ENCODE results near the gene CACNA1C. TPM values are rescaled to one million over a fixed set of nuclear protein-coding genes. Genes with fewer than 3 reads are reported as not detected.
A peak's percentile ranks its signal among the peaks of the same experiment; 100 is the strongest.

The CACNA1C gene
- total RNA-seq, 1 experiment from 2014 or later, result 3.7 TPM

- CTCF ChIA-PET, result no interaction called here
- peaks cover 10% of the 10 kb centered on the region for H3K4me1 ChIP-seq (ENCODE audit: insufficient read depth, low read length, poor library complexity, severe bottlenecking)
- TF ChIP-seq EZH2 (IDR thresholded peaks at IDR 0.05; ENCODE audit: borderline replicate concordance, low read depth, low read length, poor library complexity, severe bottlenecking), result no peak
- no peak for TF ChIP-seq CTCF (conservative IDR thresholded peaks at IDR 0.05; ENCODE audit: low read depth, low read length)
- no peaks in the 10 kb centered on the region for H3K27me3 ChIP-seq (replicated peaks; ENCODE audit: insufficient read depth, low read depth, low read length, poor library complexity)
- H3K36me3 ChIP-seq (ENCODE audit: insufficient read depth, low read length, poor library complexity, severe bottlenecking), result no peaks in the 10 kb centered on the region
- POLR2A ChIA-PET (ENCODE audit: low non-redundant PET), result no interaction called here
- DNase-seq (ENCODE audit: low spot score), result no peak
- BruUV-seq (replicated peaks), result no TSS peak
- no peak overlapping the region for H3K27ac ChIP-seq (ENCODE audit: low read depth, low read length, poor library complexity, severe bottlenecking)
- intact Hi-C loops (cut with micrococcal nuclease; ENCODE audit: unreplicated experiment), result no loop called here
- no peak overlapping the region for H3K4me3 ChIP-seq (ENCODE audit: low read depth, low read length, poor library complexity, severe bottlenecking)
- no peaks in the 10 kb centered on the region for H3K9me3 ChIP-seq (ENCODE audit: low read depth, low read length, poor library complexity, severe bottlenecking)
Observed at GRCh38 chr12:2195085-2195484, 142.3 kb downstream of the CACNA1C start.

- no peaks in the 10 kb centered on the region for H3K9me3 ChIP-seq (ENCODE audit: low read depth, low read length, poor library complexity, severe bottlenecking)
- H3K27ac ChIP-seq (ENCODE audit: low read depth, low read length, poor library complexity, severe bottlenecking), result no peak overlapping the region
- peaks cover 10% of the 10 kb centered on the region for H3K4me1 ChIP-seq (ENCODE audit: insufficient read depth, low read length, poor library complexity, severe bottlenecking)
- ChIA-PET POLR2A (ENCODE audit: low non-redundant PET) (no interaction called here), CTCF (no interaction called here)
- H3K4me3 ChIP-seq (ENCODE audit: low read depth, low read length, poor library complexity, severe bottlenecking), result no peak overlapping the region
- no peak for TF ChIP-seq CTCF (conservative IDR thresholded peaks at IDR 0.05; ENCODE audit: low read depth, low read length)
- no peak for TF ChIP-seq EZH2 (IDR thresholded peaks at IDR 0.05; ENCODE audit: borderline replicate concordance, low read depth, low read length, poor library complexity, severe bottlenecking)
- no peaks in the 10 kb centered on the region for H3K36me3 ChIP-seq (ENCODE audit: insufficient read depth, low read length, poor library complexity, severe bottlenecking)
- BruUV-seq (replicated peaks), result no TSS peak
- intact Hi-C loops (cut with micrococcal nuclease; ENCODE audit: unreplicated experiment), result no loop called here
- H3K27me3 ChIP-seq (replicated peaks; ENCODE audit: insufficient read depth, low read depth, low read length, poor library complexity), result no peaks in the 10 kb centered on the region
- peak; percentile 72 for DNase-seq (ENCODE audit: low spot score)
Observed at GRCh38 chr12:2198005-2198501, 145.3 kb downstream of the CACNA1C start.

- intact Hi-C loops (cut with micrococcal nuclease; ENCODE audit: unreplicated experiment), result no loop called here
- Histone ChIP-seq H3K27ac (ENCODE audit: low read depth, low read length, poor library complexity, severe bottlenecking) (no peak overlapping the region), H3K9me3 (ENCODE audit: low read depth, low read length, poor library complexity, severe bottlenecking) (no peaks in the 10 kb centered on the region), H3K36me3 (ENCODE audit: insufficient read depth, low read length, poor library complexity, severe bottlenecking) (no peaks in the 10 kb centered on the region), H3K4me3 (ENCODE audit: low read depth, low read length, poor library complexity, severe bottlenecking) (no peak overlapping the region), H3K27me3 (replicated peaks; ENCODE audit: insufficient read depth, low read depth, low read length, poor library complexity) (no peaks in the 10 kb centered on the region), H3K4me1 (ENCODE audit: insufficient read depth, low read length, poor library complexity, severe bottlenecking) (peaks cover 10% of the 10 kb centered on the region)
- ChIA-PET CTCF (no interaction called here), POLR2A (ENCODE audit: low non-redundant PET) (no interaction called here)
- TF ChIP-seq CTCF (conservative IDR thresholded peaks at IDR 0.05; ENCODE audit: low read depth, low read length), result no peak
- TF ChIP-seq EZH2 (IDR thresholded peaks at IDR 0.05; ENCODE audit: borderline replicate concordance, low read depth, low read length, poor library complexity, severe bottlenecking), result no peak
- DNase-seq (ENCODE audit: low spot score), result no peak
- BruUV-seq (replicated peaks), result no TSS peak
Observed at GRCh38 chr12:2198542-2198941, 145.8 kb downstream of the CACNA1C start.

Measured in A673 (cell line).